ENCODE results near the gene ABRACL. TPM values are rescaled to one million over a fixed set of nuclear protein-coding genes. Genes with fewer than 3 reads are reported as not detected.

ABRACL gene
- 42.3 and 43.0 TPM in 2 replicates for total RNA-seq

GRCh38 chr6:139028658-139029469 lies at the start of gene ABRACL:
Gene ABRACL, plus strand, starts transcription at chr6:139028745. Its CDS starts 5,416 bp downstream, at chr6:139034161.
- Histone ChIP-seq H3K9me3 (ENCODE audit: low read depth, low read length) (no peaks in the 10 kb centered on the region), H3K27me3 (ENCODE audit: insufficient read depth, low read length) (no peaks in the 10 kb centered on the region), H3K79me2 (ENCODE audit: insufficient read depth, low read length) (peaks cover 55% of the 10 kb centered on the region), H3K4me1 (ENCODE audit: insufficient read depth, low read length) (peaks cover 18% of the 10 kb centered on the region), H2AFZ (ENCODE audit: low read length) (peak within 1 kb of the TSS; percentile 91), H3K27ac (ENCODE audit: low read depth, low read length) (peak within 1 kb of the TSS; percentile 70), H4K20me1 (ENCODE audit: insufficient read depth, low read length) (peaks cover 11% of the 10 kb centered on the region), H3K36me3 (ENCODE audit: insufficient read depth, low read length) (no peaks in the 10 kb centered on the region), H3K4me3 (ENCODE audit: insufficient read depth, low read length) (peak within 1 kb of the TSS; percentile 96), H3K4me2 (ENCODE audit: insufficient read depth, low read length) (peak within 1 kb of the TSS; percentile 96)
- peak; percentile 91 for DNase-seq (ENCODE audit: insufficient read length, low spot score, missing footprints)
- TF ChIP-seq CTCF (IDR thresholded peaks at IDR 0.05; ENCODE audit: extremely low read depth, low read depth, low read length), result no peak

GRCh38 chr6:138979365-138979764 lies 49.2 kb upstream of the ABRACL start:
- peaks cover 8% of the 10 kb centered on the region for H3K4me1 ChIP-seq (ENCODE audit: insufficient read depth, low read length)
- H4K20me1 ChIP-seq (ENCODE audit: insufficient read depth, low read length), result no peaks in the 10 kb centered on the region
- H3K79me2 ChIP-seq (ENCODE audit: insufficient read depth, low read length), result peaks cover 96% of the 10 kb centered on the region
- no peaks in the 10 kb centered on the region for H3K9me3 ChIP-seq (ENCODE audit: low read depth, low read length)
- no peak overlapping the region for H3K4me3 ChIP-seq (ENCODE audit: insufficient read depth, low read length)
- no peaks in the 10 kb centered on the region for H3K27me3 ChIP-seq (ENCODE audit: insufficient read depth, low read length)
- H3K27ac ChIP-seq (ENCODE audit: low read depth, low read length), result no peak overlapping the region
- H3K36me3 ChIP-seq (ENCODE audit: insufficient read depth, low read length), result no peaks in the 10 kb centered on the region
- no peak overlapping the region for H2AFZ ChIP-seq (ENCODE audit: low read length)
- no peak for TF ChIP-seq CTCF (IDR thresholded peaks at IDR 0.05; ENCODE audit: extremely low read depth, low read depth, low read length)
- no peak overlapping the region for H3K4me2 ChIP-seq (ENCODE audit: insufficient read depth, low read length)
- DNase-seq (ENCODE audit: insufficient read length, low spot score, missing footprints), result no peak

GRCh38 chr6:138979813-138980668 lies 48.5 kb upstream of the ABRACL start:
- no peak for DNase-seq (ENCODE audit: insufficient read length, low spot score, missing footprints)
- TF ChIP-seq CTCF (IDR thresholded peaks at IDR 0.05; ENCODE audit: extremely low read depth, low read depth, low read length), result no peak
- H2AFZ ChIP-seq (ENCODE audit: low read length), result no peak overlapping the region
- no peaks in the 10 kb centered on the region for H3K36me3 ChIP-seq (ENCODE audit: insufficient read depth, low read length)
- no peak overlapping the region for H3K4me2 ChIP-seq (ENCODE audit: insufficient read depth, low read length)
- peaks cover 13% of the 10 kb centered on the region for H3K4me1 ChIP-seq (ENCODE audit: insufficient read depth, low read length)
- no peaks in the 10 kb centered on the region for H3K9me3 ChIP-seq (ENCODE audit: low read depth, low read length)
- H3K27ac ChIP-seq (ENCODE audit: low read depth, low read length), result no peak overlapping the region
- no peaks in the 10 kb centered on the region for H3K27me3 ChIP-seq (ENCODE audit: insufficient read depth, low read length)
- H3K79me2 ChIP-seq (ENCODE audit: insufficient read depth, low read length), result peaks cover 96% of the 10 kb centered on the region
- peaks cover 4% of the 10 kb centered on the region for H4K20me1 ChIP-seq (ENCODE audit: insufficient read depth, low read length)
- no peak overlapping the region for H3K4me3 ChIP-seq (ENCODE audit: insufficient read depth, low read length)

GRCh38 chr6:138981416-138981815 lies 47.1 kb upstream of the ABRACL start:
- H3K4me3 ChIP-seq (ENCODE audit: insufficient read depth, low read length), result no peak overlapping the region
- no peak for DNase-seq (ENCODE audit: insufficient read length, low spot score, missing footprints)
- H3K79me2 ChIP-seq (ENCODE audit: insufficient read depth, low read length), result peaks cover 96% of the 10 kb centered on the region
- peaks cover 14% of the 10 kb centered on the region for H4K20me1 ChIP-seq (ENCODE audit: insufficient read depth, low read length)
- peaks cover 26% of the 10 kb centered on the region for H3K4me1 ChIP-seq (ENCODE audit: insufficient read depth, low read length)
- H3K27me3 ChIP-seq (ENCODE audit: insufficient read depth, low read length), result no peaks in the 10 kb centered on the region
- H3K9me3 ChIP-seq (ENCODE audit: low read depth, low read length), result no peaks in the 10 kb centered on the region
- H3K4me2 ChIP-seq (ENCODE audit: insufficient read depth, low read length), result no peak overlapping the region
- no peak for TF ChIP-seq CTCF (IDR thresholded peaks at IDR 0.05; ENCODE audit: extremely low read depth, low read depth, low read length)
- no peak overlapping the region for H2AFZ ChIP-seq (ENCODE audit: low read length)
- no peaks in the 10 kb centered on the region for H3K36me3 ChIP-seq (ENCODE audit: insufficient read depth, low read length)
- no peak overlapping the region for H3K27ac ChIP-seq (ENCODE audit: low read depth, low read length)

Data from osteoblast (primary cell).